HG03280 (cell line): ENCODE measurements around the gene KCNIP1.

Experiments
- ATAC-seq: cut with Tn5 transposase; IDR thresholded peaks from one replicate; pipeline ENCODE4 v1.9.1; 2021; ENCODE audit warnings: mild to moderate bottlenecking, moderate library complexity; ENCODE audit not compliant: unreplicated experiment

Gene KCNIP1

GRCh38 chr5:170626507-170627150 lies 122.8 kb downstream of the KCNIP1 start:
- no peak for ATAC-seq

GRCh38 chr5:170627271-170627670 lies 123.5 kb downstream of the KCNIP1 start:
- ATAC-seq, result no peak

GRCh38 chr5:170628028-170628427 lies 124.2 kb downstream of the KCNIP1 start:
- ATAC-seq, result no peak

DNA sequence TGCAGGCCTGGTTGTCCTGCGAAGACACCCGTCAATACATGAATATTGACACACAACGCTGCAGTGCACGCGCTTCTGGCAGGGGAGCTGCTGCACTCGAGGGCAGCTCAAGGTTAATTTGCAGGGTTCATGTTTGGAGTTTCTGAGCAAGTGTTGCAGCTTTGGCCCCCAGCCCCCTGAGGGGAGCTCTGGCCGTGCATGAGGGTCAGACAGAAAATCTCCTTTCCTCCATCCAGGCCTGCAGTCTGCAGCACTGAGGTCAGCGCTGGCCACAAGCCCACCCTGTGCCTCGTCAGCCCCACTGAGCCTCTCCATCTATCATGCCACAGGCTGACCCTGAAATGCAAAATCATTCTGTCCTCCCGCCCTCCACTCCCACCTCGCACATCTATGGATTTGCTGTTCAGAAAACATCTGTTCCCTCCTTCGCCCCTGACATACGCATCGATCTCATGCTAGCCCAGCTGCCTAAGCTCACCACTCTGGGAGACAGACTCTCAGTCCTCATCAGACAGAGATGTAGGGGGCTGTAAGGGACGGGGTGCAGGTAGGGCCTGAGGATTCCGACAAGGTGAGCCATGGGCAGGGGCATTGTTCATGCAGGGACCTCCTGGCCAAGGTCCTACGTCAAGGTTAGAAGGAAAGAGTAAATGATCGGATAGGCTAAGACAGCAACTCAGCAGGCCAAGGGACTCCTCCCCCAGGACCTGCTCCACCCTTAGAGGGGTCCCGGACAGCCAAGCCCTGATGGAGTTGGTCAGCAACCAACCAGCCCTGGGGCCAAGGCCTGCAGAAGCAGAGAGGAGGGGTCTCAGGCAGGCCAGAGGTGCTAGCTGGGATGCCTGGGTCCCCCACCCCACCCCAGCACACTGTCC lies 125.1 kb downstream of the KCNIP1 start:
- ATAC-seq, result no peak

DNA sequence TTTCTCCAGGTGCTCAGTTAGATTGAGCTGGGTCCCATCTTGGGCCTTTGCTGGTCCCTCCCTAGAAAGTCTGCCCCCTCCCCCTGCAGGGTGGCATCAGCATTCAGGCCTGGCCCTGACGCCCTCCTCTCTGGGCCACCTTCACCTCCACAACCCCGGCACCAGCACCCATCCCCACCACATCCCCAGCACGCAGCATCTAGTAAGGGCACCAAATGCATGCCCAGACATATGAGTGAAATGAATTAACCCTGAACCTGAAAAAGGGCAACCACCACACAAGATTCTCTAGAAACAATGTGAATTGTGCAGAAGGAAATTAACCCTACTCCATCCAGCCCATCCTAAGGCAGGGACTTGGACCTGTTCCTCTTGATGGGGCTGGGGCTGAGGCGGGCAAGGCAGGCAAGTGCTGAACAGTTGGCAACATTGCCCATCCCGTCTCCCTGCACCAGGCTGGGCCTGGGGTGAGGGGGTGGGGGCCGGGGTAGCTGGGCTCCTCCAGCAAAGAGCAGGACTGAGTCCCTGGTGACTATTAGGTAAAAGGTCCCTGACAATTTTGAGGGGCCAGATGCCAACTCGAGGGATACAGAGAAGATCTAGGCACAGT lies 125.9 kb downstream of the KCNIP1 start:
- no peak for ATAC-seq

DNA sequence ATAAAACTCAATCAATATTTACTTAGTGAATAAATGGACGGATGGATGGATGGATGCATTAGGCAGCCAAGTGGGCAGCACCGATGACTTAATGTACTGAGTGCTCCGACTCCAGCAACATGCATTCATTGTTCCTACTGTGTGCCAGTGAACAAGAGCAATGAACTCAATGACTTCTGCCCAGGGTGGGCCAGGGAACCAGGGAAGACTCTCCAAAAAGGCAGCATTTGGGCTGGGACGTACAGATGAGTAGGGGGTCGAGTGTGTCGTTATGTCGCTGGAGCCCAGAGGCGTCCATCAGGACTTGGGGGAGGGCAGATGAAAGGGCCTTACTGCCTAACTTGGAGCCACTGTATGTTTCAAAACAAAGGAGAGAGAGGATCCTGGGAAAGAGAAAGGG lies 126.4 kb downstream of the KCNIP1 start:
- no peak for ATAC-seq

- ATAC-seq, result no peak
Observed at GRCh38 chr5:170630711-170631141, 126.9 kb downstream of the KCNIP1 start.

- no peak for ATAC-seq
Observed at GRCh38 chr5:170631466-170632195, 127.8 kb downstream of the KCNIP1 start.

- ATAC-seq, result no peak
Observed at GRCh38 chr5:170632266-170632984, 128.6 kb downstream of the KCNIP1 start.

GRCh38 chr5:170632985-170633234 lies 129.1 kb downstream of the KCNIP1 start:
- ATAC-seq, result no peak

DNA sequence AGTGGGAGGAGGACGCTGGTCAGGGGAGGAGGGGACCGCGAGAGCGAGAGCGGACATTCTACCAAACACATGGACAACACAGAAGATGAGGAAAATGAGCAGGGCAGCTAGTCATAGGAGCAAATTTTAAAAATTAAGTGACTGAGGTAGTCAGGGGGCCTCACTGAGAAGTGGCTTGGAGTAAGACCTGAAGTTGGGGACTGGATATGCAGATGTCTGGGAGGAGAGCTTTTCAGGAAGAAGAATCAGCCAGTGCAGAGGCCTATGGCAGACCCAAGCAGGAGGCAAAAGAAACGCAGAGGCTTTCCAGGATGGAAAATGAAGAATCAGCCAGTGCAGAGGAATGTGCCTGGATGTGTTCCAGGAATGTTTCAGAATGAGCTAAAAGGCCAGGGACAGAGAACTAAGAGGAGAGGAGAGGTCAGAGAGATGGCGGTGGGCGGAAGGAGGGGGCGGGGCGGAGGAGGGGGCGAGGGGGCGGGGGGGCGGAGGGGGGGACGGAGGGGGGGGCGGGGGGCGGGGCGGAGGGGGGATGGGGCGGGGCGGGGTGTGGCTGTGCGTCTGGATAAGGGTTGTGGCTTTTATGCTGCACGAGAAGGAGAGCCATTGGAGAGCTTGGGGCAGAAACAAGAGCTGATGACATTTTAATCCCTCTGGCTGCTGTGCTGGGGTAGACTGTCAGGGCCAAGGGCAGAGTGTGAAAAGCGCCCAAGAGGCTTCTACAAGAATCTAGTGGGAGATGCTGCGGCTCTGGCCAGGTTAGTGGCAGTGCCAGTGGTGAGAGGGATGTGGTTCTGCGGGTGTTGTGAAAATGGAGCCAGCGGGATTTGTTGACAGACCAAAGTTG lies 129.6 kb downstream of the KCNIP1 start:
- ATAC-seq, result no peak

GRCh38 chr5:170634256-170634990 lies 130.6 kb downstream of the KCNIP1 start:
- no peak for ATAC-seq

GRCh38 chr5:170635706-170636105 lies 131.9 kb downstream of the KCNIP1 start:
- no peak for ATAC-seq

DNA sequence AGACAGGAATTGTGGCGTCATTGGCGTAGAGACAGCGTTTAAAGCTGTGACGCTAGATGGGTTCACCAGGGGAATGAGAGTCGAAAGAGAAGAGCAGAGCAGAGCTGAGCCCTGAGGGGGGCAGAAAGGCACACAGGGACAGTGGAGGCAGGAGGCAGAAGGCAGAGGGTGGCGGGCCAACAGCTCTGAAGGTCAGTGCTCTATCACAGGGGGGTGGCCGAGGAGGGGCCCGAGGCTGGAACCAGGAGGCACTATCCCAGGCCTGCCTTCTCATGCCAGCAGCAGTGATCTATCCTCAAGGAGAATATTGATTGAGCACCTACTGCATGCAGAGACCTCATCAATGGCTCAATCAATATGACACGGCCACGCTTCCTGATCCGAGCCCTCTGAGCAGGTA lies 132.4 kb downstream of the KCNIP1 start:
- no peak for ATAC-seq

GRCh38 chr5:170636801-170637477 lies 133.1 kb downstream of the KCNIP1 start:
- ATAC-seq, result no peak

- no peak for ATAC-seq
Observed at GRCh38 chr5:170638051-170638450, 134.2 kb downstream of the KCNIP1 start.

DNA sequence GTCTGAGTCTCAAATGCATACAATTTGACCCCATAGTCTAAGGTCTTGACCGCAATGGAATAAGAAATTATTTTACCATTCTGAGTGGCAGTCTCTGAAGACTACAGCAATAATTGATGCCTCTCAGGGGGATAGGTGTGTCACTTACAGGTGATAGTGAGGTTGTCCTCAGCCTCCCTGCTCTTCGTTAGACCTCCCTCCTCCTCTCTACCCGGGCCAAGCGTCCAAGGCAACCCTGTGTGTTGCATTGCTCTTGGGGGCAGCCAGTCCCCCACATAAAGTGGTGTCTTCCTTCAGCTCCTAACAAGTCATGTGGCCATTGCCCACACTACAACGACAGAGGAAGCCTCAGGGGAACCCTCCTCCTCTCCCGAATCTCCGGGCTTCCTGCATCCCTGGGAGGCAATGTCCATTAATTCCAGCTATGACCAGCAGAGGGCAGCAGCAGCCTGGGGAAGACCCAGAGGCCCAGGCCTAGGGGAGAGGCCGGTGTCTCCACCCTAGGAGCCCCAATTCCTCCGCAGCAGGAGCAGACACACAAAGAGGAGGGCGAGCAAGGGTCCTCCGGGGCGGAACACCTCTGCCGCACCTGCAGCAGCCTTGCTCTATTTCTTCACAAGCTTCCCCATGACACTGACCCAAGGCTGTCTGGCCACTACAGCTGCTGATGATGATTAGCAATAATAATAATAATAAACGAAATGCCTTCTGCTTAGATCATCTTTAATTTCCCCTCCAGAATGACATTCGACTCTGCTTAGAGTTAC lies 134.8 kb downstream of the KCNIP1 start:
- peak; percentile 69 for ATAC-seq
